SIG-M5 (cell line): ENCODE results near the gene UVSSA.

Source experiments
- DNase-seq: peaks from one replicate; lab custom pipeline; 2025; lab: John Stamatoyannopoulos, UW

The UVSSA gene

GRCh38 chr4:1346781-1347409 is at the start of gene UVSSA:
UVSSA (plus strand) TSS chr4:1347208; CDS start chr4:1348092, 884 bp downstream.
- DNase-seq, result peak; percentile 76

- DNase-seq, result no peak
Measured at GRCh38 chr4:1297456-1298325, 49.3 kb upstream of the UVSSA start.

- no peak for DNase-seq
Measured at GRCh38 chr4:1298461-1298860, 48.5 kb upstream of the UVSSA start.

- no peak for DNase-seq
Measured at GRCh38 chr4:1299301-1299860, 47.6 kb upstream of the UVSSA start.

- DNase-seq, result peak; percentile 91
Measured at GRCh38 chr4:1300466-1301455, 46.2 kb upstream of the UVSSA start.

- no peak for DNase-seq
Measured at GRCh38 chr4:1302159-1302558, 44.8 kb upstream of the UVSSA start.

- no peak for DNase-seq
Measured at GRCh38 chr4:1305261-1305711, 41.7 kb upstream of the UVSSA start.

- no peak for DNase-seq
Measured at GRCh38 chr4:1305781-1306455, 41.1 kb upstream of the UVSSA start.

GRCh38 chr4:1307951-1308735 is 38.9 kb upstream of the UVSSA start:
- DNase-seq, result no peak

GRCh38 chr4:1309261-1310010 is 37.6 kb upstream of the UVSSA start:
- DNase-seq, result no peak

- no peak for DNase-seq
Measured at GRCh38 chr4:1310031-1310795, 36.8 kb upstream of the UVSSA start.

- DNase-seq, result no peak
Measured at GRCh38 chr4:1310796-1311631, 36.0 kb upstream of the UVSSA start.

- no peak for DNase-seq
Measured at GRCh38 chr4:1312821-1313640, 34.0 kb upstream of the UVSSA start.

GRCh38 chr4:1315306-1315705 is 31.7 kb upstream of the UVSSA start:
- no peak for DNase-seq

GRCh38 chr4:1315836-1316536 is 31.0 kb upstream of the UVSSA start:
- no peak for DNase-seq

GRCh38 chr4:1316537-1317168 is 30.4 kb upstream of the UVSSA start:
- no peak for DNase-seq
